ENCODE data around the gene SPATA31D1.

DNA sequence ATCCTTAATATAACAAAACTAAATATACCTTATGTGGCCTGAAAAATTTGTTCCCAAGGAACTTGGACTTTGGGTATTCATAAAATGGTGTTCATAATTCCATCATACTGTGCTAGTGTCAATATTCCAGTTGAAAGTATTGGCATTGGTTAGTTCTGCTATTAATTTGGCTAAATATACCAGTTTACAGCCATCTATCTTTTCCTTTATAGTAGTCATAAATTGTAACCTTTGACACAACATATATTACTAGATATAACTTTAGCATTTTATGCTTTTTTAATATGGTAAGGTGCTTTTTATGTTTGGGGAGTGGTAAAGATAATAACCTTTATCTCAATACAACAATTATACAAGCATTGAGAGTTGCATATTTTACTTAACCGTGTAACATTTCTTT lies 23.7 kb downstream of the SPATA31D1 start:
- no peak for TF ChIP-seq EZH2 (IDR thresholded peaks at IDR 0.05; ENCODE audit: borderline replicate concordance, low read length)
- TF ChIP-seq, protein P1, sequence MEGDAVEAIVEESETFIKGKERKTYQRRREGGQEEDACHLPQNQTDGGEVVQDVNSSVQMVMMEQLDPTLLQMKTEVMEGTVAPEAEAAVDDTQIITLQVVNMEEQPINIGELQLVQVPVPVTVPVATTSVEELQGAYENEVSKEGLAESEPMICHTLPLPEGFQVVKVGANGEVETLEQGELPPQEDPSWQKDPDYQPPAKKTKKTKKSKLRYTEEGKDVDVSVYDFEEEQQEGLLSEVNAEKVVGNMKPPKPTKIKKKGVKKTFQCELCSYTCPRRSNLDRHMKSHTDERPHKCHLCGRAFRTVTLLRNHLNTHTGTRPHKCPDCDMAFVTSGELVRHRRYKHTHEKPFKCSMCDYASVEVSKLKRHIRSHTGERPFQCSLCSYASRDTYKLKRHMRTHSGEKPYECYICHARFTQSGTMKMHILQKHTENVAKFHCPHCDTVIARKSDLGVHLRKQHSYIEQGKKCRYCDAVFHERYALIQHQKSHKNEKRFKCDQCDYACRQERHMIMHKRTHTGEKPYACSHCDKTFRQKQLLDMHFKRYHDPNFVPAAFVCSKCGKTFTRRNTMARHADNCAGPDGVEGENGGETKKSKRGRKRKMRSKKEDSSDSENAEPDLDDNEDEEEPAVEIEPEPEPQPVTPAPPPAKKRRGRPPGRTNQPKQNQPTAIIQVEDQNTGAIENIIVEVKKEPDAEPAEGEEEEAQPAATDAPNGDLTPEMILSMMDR (IDR thresholded peaks at IDR 0.05; ENCODE audit: low read length), result no peak
